ENCODE data around the gene STK16. TPM values are rescaled to one million over a fixed set of nuclear protein-coding genes. Genes with fewer than 3 reads are reported as not detected.

Gene STK16
- total RNA-seq, 1 donor from 2014 or later = 17.5 TPM

GRCh38 chr2:219205165-219205538 lies 40.1 kb upstream of the STK16 start:
- TF ChIP-seq, protein P1, sequence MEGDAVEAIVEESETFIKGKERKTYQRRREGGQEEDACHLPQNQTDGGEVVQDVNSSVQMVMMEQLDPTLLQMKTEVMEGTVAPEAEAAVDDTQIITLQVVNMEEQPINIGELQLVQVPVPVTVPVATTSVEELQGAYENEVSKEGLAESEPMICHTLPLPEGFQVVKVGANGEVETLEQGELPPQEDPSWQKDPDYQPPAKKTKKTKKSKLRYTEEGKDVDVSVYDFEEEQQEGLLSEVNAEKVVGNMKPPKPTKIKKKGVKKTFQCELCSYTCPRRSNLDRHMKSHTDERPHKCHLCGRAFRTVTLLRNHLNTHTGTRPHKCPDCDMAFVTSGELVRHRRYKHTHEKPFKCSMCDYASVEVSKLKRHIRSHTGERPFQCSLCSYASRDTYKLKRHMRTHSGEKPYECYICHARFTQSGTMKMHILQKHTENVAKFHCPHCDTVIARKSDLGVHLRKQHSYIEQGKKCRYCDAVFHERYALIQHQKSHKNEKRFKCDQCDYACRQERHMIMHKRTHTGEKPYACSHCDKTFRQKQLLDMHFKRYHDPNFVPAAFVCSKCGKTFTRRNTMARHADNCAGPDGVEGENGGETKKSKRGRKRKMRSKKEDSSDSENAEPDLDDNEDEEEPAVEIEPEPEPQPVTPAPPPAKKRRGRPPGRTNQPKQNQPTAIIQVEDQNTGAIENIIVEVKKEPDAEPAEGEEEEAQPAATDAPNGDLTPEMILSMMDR (conservative IDR thresholded peaks at IDR 0.05; ENCODE audit: low read depth, low read length) = no peak
- H3K4me3 ChIP-seq (ENCODE audit: low read depth, low read length) = no peak overlapping the region
- DNase-seq (ENCODE audit: low read depth) = no peak

DNA sequence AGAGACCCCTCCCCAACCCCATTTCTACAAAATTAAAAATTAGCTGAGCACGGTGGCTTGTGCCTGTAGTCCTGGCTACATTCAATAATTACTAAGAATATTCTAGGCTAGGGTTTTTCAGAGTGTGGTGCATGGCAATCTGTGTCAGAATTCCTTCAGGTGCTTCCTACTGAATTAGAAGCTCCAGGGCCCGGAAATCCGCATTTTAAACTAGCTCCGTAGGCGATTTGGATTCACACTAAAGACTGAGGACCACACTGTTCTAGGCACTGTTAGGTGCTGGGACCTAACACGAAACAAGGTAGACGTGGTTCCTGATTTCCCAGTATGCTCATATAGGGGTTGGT lies 39.3 kb upstream of the STK16 start:
- DNase-seq (ENCODE audit: low read depth) = no peak
- peak overlapping the region; percentile 82 for H3K4me3 ChIP-seq (ENCODE audit: low read depth, low read length)
- TF ChIP-seq, protein P1 (conservative IDR thresholded peaks at IDR 0.05; ENCODE audit: low read depth, low read length) = no peak

GRCh38 chr2:219206328-219207133 lies 38.7 kb upstream of the STK16 start, which contains the start of gene ZFAND2B:
Gene ZFAND2B (plus strand): TSS chr2:219206782. CDS start chr2:219206988, 206 bp downstream.
- TF ChIP-seq, protein P1 (conservative IDR thresholded peaks at IDR 0.05; ENCODE audit: low read depth, low read length) = no peak
- H3K4me3 ChIP-seq (ENCODE audit: low read depth, low read length) = peak within 1 kb of the TSS; percentile 82
- DNase-seq (ENCODE audit: low read depth) = peak; percentile 27

GRCh38 chr2:219207134-219207883 lies 38.0 kb upstream of the STK16 start:
- TF ChIP-seq, protein P1 (conservative IDR thresholded peaks at IDR 0.05; ENCODE audit: low read depth, low read length) = no peak
- DNase-seq (ENCODE audit: low read depth) = no peak
- peak overlapping the region; percentile 82 for H3K4me3 ChIP-seq (ENCODE audit: low read depth, low read length)

- TF ChIP-seq, protein P1 (conservative IDR thresholded peaks at IDR 0.05; ENCODE audit: low read depth, low read length) = no peak
- DNase-seq (ENCODE audit: low read depth) = no peak
- H3K4me3 ChIP-seq (ENCODE audit: low read depth, low read length) = peak overlapping the region; percentile 82
Measured at GRCh38 chr2:219207884-219208740, 37.2 kb upstream of the STK16 start.

DNA sequence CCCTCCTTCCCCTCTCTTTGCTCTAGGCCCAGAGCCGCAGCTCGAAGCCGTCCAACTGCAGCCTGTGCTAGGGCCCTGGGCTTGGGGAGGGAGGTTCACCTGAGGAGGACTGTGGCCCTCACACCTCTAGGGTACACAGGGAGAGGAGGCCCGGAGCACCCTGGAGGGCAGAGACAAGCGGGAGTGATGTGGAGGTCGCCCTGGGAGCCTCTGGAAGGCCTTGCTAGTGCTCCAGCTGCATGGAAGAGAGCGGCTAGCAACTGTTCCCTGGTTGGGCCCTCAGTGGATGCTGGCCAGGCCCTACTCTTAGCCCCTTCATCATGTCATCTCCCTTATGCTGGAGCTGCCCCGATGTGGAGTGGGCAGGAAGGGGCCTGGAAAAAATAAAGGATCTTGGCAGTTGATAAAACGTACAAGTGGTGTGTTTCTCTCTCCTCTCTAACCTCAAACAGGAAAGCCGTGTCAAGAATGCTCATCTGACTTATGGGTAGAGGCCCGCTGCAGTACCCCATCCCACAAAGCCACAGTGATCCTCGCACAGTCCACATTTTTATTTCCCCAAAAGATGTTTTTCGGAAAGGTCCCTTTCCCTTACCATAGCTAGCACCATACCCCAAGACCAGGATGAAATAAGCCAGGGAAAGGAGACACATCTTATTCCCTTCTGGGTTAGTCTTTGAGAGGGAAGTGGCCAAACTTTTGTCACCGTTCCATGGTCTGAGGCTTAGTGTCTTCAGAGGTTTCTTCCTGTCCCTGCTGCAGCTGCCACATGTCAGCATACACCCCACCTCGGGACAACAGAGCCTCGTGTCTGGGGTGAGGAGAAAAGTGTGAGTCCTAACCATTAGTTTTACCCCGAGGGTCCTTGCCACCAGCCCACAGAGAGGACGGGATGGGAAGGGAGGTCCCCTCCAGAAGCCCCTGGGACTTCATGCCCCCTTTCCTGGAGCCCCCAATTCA lies 35.8 kb upstream of the STK16 start:
- H3K4me3 ChIP-seq (ENCODE audit: low read depth, low read length) = no peak overlapping the region
- TF ChIP-seq, protein P1 (conservative IDR thresholded peaks at IDR 0.05; ENCODE audit: low read depth, low read length) = no peak
- DNase-seq (ENCODE audit: low read depth) = no peak
